22Rv1 (cell line): ENCODE results near the gene PRPSAP2.

Source experiments
- H3K27ac ChIP-seq: fragments of 450-650 bp; 2 replicates; pipeline ENCODE4 v1.5.1; 2017
- ZFX ChIP-seq: fragments of 450-650 bp; IDR thresholded peaks from 2 replicates; pipeline ENCODE4 v1.6.1; 2017; ENCODE audit warnings: antibody characterized with exemption, borderline replicate concordance
- TF ChIP-seq, protein P1 (sequence below): fragments of 450-650 bp; IDR thresholded peaks from 2 replicates; pipeline ENCODE4 v1.5.1; 2017; ENCODE audit warnings: mild to moderate bottlenecking

Gene PRPSAP2

DNA sequence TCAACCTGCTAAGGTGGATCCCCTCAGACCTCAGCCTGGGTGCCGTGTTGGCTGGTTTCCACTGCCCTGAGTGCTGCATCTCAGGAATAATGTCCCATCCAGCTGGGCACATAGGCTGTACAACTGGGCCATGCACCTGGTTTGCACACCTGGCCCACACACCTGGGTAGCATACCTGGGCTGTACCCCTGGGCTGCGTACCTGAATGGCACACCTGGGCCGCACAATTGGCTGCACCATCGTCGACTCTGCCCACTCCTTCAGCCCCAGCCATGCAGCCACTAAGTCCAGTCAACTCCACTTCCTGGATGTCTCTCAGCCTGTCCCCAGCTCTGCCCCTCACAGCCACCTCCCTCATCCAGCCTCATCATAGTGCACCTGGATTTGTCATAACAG, 101.9 kb downstream of the PRPSAP2 start:
- TF ChIP-seq, protein P1, sequence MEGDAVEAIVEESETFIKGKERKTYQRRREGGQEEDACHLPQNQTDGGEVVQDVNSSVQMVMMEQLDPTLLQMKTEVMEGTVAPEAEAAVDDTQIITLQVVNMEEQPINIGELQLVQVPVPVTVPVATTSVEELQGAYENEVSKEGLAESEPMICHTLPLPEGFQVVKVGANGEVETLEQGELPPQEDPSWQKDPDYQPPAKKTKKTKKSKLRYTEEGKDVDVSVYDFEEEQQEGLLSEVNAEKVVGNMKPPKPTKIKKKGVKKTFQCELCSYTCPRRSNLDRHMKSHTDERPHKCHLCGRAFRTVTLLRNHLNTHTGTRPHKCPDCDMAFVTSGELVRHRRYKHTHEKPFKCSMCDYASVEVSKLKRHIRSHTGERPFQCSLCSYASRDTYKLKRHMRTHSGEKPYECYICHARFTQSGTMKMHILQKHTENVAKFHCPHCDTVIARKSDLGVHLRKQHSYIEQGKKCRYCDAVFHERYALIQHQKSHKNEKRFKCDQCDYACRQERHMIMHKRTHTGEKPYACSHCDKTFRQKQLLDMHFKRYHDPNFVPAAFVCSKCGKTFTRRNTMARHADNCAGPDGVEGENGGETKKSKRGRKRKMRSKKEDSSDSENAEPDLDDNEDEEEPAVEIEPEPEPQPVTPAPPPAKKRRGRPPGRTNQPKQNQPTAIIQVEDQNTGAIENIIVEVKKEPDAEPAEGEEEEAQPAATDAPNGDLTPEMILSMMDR = no peak
- TF ChIP-seq ZFX = no peak
- H3K27ac ChIP-seq = no peak overlapping the region

- TF ChIP-seq, protein P1 = no peak
- no peak for TF ChIP-seq ZFX
These were observed 102.3 kb downstream of the PRPSAP2 start for GRCh38 chr17:18960241-18960665.

GRCh38 chr17:18960803-18961511, 103.0 kb downstream of the PRPSAP2 start:
- no peak for TF ChIP-seq ZFX
- TF ChIP-seq, protein P1 = peak; percentile 91
- H3K27ac ChIP-seq = no peak overlapping the region

More at GRCh38 chr17:18960241-18960665, 102.3 kb downstream of the PRPSAP2 start:
- no peak overlapping the region for H3K27ac ChIP-seq

GRCh38 chr17:18961634-18962493, 103.9 kb downstream of the PRPSAP2 start:
- TF ChIP-seq, protein P1 = no peak
- no peak for TF ChIP-seq ZFX
- H3K27ac ChIP-seq = no peak overlapping the region

DNA sequence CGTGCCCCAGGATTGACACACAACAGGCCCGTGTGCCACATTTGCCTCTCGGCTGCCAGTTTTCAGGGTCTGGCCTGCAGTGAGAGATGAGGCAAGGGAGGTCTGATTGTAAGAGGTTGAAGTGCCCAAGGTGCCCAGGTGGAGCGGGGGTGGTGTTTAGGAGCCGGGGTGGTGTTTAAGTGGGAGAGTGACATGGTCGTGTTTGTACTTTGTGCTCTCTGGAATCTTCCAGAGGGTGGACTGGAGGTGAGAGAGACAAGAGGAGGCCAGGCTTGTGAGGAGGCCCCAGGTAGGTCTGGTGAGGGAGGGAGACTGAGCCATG, 104.5 kb downstream of the PRPSAP2 start:
- TF ChIP-seq, protein P1 = no peak
- TF ChIP-seq ZFX = no peak
- no peak overlapping the region for H3K27ac ChIP-seq

- no peak overlapping the region for H3K27ac ChIP-seq
- no peak for TF ChIP-seq ZFX
- TF ChIP-seq, protein P1 = no peak
These were observed 105.4 kb downstream of the PRPSAP2 start for GRCh38 chr17:18963126-18964017.
